Stimulated activated CD8-positive, alpha-beta memory T cell treated with anti-CD3 and anti-CD28 coated beads, Interleukin-4, amount 100 ng/mL, for 1 hour (primary cell): ENCODE measurements around the gene ANKRD34A.

Source experiments
- DNase-seq, 2 donors: peaks; one replicate each; pipeline ENCODE4 v3.0.0-alpha.2; 2020; ENCODE audit warnings: low read depth in 2 of 2, low spot score in 1 of 2

Gene ANKRD34A

GRCh38 chr1:145991735-145992412 lies 27.5 kb upstream of the ANKRD34A start:
- DNase-seq = no peak

DNA sequence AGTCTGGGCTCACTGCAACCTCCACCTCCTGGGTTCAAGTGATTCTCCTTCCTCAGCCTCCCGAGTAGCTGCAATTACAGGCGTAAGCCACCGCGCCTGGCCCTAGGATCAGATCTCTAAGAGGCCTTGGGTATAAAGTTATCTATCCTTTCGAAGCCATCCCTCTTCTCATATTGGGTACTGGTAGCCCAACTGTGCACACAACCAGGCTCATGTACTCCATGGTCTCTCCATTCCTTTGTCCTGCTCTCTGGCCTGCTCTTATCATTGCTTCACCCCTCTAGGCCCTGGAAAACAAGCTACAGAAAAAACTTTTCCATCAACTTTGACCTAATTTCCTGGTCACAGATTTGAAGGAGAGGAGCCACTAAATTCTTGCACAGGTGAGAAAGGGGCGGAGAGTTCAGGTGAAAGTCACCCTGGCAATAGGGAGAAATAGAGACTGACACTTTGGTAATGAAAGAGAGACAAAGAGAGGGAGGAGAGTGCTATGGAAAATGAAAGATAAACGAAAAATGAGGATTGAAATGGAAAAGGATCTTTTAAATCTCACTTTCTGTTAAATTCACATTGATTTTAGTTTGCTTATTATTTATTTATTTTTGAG lies 26.0 kb upstream of the ANKRD34A start:
- DNase-seq = no peak

GRCh38 chr1:145988773-145989172 lies 24.4 kb upstream of the ANKRD34A start:
- DNase-seq = no peak

- no peak for DNase-seq
Observed at GRCh38 chr1:145987926-145988325, 23.6 kb upstream of the ANKRD34A start.

- DNase-seq = no peak
Observed at GRCh38 chr1:145986551-145986950, 22.2 kb upstream of the ANKRD34A start.

DNA sequence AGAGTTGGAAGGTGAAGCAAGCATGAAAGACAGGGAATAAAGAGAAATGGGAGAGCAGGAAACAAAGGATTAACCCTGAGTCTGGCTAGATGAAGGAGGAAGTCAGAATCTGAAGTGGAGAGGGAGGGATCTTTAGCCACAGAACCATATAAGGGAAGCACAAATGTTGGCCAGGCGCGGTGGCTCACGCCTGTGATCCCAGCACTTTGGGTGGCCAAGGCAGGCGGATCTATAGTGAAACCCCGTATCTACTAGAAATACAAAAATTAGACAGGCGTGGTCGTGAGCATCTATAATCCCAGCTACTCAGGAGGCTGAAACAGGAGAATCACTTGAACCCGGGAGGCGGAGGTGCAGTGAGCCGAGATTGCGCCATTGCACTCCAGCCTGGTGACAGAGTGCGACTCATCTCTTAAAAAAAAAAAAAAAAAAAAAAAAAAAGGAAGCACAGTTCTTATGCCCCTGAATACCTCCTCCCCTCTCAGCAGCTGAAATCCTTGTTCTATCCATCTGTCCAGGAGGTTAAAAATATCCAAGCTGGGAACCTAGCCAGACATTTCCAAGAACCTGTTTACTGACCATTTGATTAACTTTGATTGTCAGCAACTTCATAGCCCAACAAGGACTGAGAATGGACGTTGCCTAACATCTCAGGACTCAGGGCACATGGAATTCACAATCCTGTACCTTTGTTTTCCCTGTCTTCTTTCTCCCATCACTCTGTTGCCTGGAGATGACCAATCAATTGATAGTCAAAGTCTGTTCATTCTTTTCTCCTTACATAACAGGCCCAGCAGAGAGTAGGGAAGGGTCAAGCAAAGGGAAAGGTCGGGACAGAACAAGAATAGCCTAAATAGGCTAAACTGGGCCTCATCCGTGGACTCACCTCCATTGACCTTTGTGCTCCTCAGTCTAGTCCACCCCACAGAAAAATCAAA lies 21.4 kb upstream of the ANKRD34A start:
- no peak for DNase-seq

GRCh38 chr1:145985129-145985501 lies 20.7 kb upstream of the ANKRD34A start:
- DNase-seq = no peak

DNA sequence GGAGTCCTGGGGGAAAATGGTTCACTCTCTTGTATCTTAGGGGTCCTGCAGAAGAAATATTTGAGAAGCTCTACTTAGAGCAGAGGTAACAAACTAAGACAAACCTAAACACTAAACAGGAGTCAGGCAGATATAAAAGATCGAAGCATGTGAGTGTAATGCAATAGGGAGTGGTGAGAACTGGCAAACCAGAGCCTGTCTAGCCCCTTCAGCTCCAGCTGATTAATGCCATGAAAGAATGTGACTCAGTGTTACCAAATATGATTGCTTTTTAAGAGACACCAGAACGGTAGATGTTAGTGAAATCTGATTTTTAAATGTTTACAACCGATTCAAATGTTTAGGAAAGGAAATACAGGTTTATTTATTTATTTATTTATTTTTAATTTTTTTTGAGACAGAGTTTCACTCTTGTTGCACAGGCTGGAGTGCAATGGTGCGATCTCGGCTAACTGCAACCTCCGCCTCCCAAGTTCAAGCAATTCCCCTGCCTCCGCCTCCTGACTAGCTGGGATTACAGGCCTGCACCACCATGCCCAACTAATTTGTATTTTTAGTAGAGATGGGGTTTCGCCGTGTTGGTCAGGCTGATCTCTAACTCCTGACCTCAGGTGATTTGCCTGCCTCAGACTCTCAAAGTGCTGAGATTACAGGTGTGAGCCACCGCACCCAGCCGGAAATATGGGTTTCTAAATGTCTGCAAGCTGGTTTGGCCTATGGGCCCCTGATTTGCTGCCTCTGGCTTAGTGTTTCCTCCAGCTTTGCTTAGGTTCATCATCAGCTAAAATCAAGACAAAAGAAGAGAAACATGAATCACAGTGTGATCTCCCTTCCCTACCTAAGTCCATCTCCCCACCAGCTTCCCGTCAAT lies 19.8 kb upstream of the ANKRD34A start:
- no peak for DNase-seq

GRCh38 chr1:145983206-145983675 lies 18.9 kb upstream of the ANKRD34A start:
- no peak for DNase-seq

DNA sequence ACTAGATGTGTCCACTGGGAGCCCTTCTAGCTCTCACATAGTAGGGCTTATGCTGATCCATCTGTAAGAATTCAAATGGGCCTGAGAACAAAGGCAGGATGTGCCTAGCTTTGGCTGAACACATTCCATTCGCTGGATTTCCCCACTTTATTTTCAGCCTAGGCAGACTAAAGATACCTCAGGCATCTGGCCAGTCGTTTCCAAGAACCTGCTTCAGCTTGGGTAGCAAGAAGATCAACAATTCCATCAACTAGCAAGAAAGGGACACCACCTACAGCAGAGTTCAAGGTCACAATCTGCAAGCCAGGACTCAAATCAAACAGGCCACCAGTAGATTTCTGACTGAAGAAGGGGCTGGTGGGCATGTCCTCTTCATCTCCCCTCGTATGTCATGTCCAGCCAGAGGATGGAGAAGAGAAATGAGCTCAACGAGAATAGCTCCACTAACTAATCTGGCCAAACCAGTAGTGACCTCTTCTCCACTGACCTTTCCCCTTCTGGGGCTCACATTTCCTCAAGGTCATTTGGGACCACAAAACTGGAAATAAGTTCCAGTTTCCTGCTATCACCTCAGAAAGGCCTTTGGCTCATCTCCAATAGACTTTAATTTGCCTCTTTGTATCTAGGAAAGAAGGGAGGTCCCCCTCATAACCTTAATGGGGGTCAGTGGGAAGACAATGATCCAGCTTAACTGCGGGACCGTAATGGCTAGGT lies 17.8 kb upstream of the ANKRD34A start:
- no peak for DNase-seq

- no peak for DNase-seq
Observed at GRCh38 chr1:145980457-145980994, 16.2 kb upstream of the ANKRD34A start.

DNA sequence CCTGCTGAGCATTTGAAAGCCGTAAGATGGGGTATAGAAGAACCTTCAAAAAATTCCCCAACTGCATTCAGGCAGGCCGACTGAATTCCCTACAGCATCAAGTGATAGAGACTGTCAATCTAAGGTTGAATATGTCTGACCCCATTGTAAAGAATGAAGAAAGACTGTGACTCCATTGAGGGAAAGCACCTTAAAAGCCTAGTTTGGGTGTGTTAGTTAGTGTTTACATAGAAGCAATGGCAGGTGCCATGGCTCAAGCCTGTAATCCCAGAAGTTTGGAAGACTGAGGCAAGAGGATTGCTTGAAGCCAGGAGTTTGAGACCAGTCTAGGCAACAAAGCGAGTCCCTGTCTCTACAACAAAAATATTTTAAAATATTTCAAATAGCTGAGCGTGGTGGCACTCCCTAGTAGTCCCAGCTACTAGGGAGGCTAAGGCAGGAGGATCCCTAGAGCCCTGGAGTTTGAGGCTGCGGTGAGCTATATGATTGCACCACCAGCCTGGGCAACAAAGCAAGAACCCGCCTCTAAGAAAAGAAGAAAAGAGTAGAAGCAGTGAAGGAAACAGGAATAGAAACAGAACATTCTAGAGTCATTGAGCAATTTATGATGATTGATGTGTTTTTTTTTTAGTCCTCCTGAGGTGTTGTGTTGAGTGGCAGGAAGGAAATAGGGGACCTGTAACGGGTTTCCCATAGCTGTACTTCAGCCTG lies 15.5 kb upstream of the ANKRD34A start:
- no peak for DNase-seq

- peak in 1 of 2 donors; percentile 61 for DNase-seq
Observed at GRCh38 chr1:145978854-145979745, 14.7 kb upstream of the ANKRD34A start.

DNA sequence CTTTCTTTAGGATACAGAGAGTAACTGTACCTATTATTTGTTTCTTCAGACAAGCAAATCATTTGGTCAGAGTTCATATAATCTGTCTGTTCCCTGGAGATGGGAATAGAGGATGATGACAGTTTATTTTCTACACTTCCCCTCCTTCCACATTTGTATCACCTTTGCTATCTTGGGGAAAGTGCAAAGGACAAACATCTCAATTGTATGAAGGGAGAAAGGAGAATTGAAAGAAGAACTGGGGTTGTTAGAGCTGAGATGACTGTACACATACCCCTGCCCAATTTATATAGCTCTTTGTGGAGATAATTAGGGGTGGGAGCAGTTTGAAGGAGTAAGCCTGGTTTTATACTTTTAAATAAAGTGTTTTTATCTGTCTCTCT lies 14.1 kb upstream of the ANKRD34A start:
- DNase-seq = no peak

- peak in 1 of 2 donors; percentile 58 for DNase-seq
Observed at GRCh38 chr1:145977486-145978470, 13.4 kb upstream of the ANKRD34A start.

DNA sequence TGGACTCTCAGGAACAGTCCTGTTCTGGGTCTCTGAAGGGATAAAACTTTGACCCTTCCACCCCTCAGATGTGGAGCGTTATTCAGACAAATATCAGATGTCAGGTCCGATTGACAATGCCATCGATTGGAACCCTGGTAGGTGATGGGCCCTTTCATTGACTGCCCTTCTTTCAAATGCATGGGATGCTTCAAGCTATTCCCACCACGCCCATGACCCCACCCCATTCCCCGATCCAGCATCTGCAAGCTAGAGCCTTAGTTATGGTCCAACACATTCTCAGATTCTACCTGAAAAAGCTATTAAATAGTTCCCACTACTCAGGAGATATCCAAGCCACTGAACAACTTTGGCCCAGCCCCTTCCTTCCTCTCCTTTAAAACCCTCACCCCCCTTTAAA lies 12.6 kb upstream of the ANKRD34A start:
- DNase-seq = no peak

GRCh38 chr1:145975216-145975615 lies 10.8 kb upstream of the ANKRD34A start:
- DNase-seq = no peak
